T-helper 2 cell treated with Interferon-gamma antibody and Interleukin-4, amounts not matched to agents 5 μg/mL and 100 μg/mL, for 36 hours (primary cell): Measurements from ENCODE around the gene ABCB8.

Source experiments
- DNase-seq: peaks from one replicate; pipeline ENCODE4 v3.0.0; 2021; ENCODE audit warnings: low spot score
- H3K27ac Mint-ChIP-seq: one replicate; pipeline ENCODE4 v1.8.0; 2021; ENCODE audit warnings: mild to moderate bottlenecking, mixed read lengths
- H3K27me3 Mint-ChIP-seq: one replicate; pipeline ENCODE4 v1.8.0; 2021; ENCODE audit warnings: low read depth, mixed read lengths
- H3K36me3 Mint-ChIP-seq: one replicate; pipeline ENCODE4 v1.8.0; 2021; ENCODE audit warnings: low read depth, mixed read lengths
- H3K4me1 Mint-ChIP-seq: one replicate; pipeline ENCODE4 v1.8.0; 2021; ENCODE audit warnings: low read depth, mixed read lengths
- H3K4me3 Mint-ChIP-seq: one replicate; pipeline ENCODE4 v1.8.0; 2022; ENCODE audit warnings: mild to moderate bottlenecking, moderate library complexity, mixed read lengths
- H3K9me3 Mint-ChIP-seq: one replicate; pipeline ENCODE4 v1.8.0; 2021; ENCODE audit warnings: mixed read lengths

ABCB8 gene

GRCh38 chr7:151056666-151057505, 28.6 kb downstream of the ABCB8 start:
- DNase-seq = no peak
- Mint-ChIP-seq H3K4me3 (peak overlapping the region; percentile 98), H3K27me3 (no peaks in the 10 kb centered on the region), H3K27ac (peak overlapping the region; percentile 69), H3K9me3 (no peaks in the 10 kb centered on the region), H3K4me1 (peaks cover 32% of the 10 kb centered on the region), H3K36me3 (no peaks in the 10 kb centered on the region)

- Mint-ChIP-seq H3K27ac (peak within 1 kb of the TSS; percentile 92), H3K9me3 (no peaks in the 10 kb centered on the region), H3K36me3 (no peaks in the 10 kb centered on the region), H3K4me1 (peaks cover 32% of the 10 kb centered on the region), H3K27me3 (no peaks in the 10 kb centered on the region), H3K4me3 (peak within 1 kb of the TSS; percentile 98)
- DNase-seq = no peak
These were observed 29.3 kb downstream of the ABCB8 start, which contains the start of gene CDK5 for GRCh38 chr7:151057506-151057988. CDK5 (minus strand) TSS chr7:151057897; CDS start chr7:151057848, 49 bp downstream.

- H3K27ac Mint-ChIP-seq = peak overlapping the region; percentile 92
- H3K4me3 Mint-ChIP-seq = peak overlapping the region; percentile 98
- no peaks in the 10 kb centered on the region for H3K27me3 Mint-ChIP-seq
- H3K36me3 Mint-ChIP-seq = peaks cover under 1% of the 10 kb centered on the region
- peak; percentile 97 for DNase-seq
- H3K4me1 Mint-ChIP-seq = peaks cover 27% of the 10 kb centered on the region
- no peaks in the 10 kb centered on the region for H3K9me3 Mint-ChIP-seq
These were observed 29.9 kb downstream of the ABCB8 start for GRCh38 chr7:151057989-151058780.

GRCh38 chr7:151058781-151059366, 30.6 kb downstream of the ABCB8 start:
- H3K36me3 Mint-ChIP-seq = peaks cover 4% of the 10 kb centered on the region
- peak overlapping the region; percentile 98 for H3K4me3 Mint-ChIP-seq
- peak overlapping the region; percentile 92 for H3K27ac Mint-ChIP-seq
- no peaks in the 10 kb centered on the region for H3K9me3 Mint-ChIP-seq
- no peak for DNase-seq
- no peaks in the 10 kb centered on the region for H3K27me3 Mint-ChIP-seq
- peaks cover 24% of the 10 kb centered on the region for H3K4me1 Mint-ChIP-seq

GRCh38 chr7:151059367-151060112, 31.3 kb downstream of the ABCB8 start, which contains the start of gene SLC4A2:
SLC4A2 (plus strand) TSS chr7:151059589; CDS start chr7:151061988, 2,399 bp downstream.
- Mint-ChIP-seq H3K36me3 (peaks cover 4% of the 10 kb centered on the region), H3K27me3 (no peaks in the 10 kb centered on the region), H3K4me1 (peaks cover 24% of the 10 kb centered on the region), H3K9me3 (no peaks in the 10 kb centered on the region), H3K4me3 (peak within 1 kb of the TSS; percentile 98), H3K27ac (peak within 1 kb of the TSS; percentile 92)
- peak; percentile 72 for DNase-seq

- H3K27ac Mint-ChIP-seq = peak overlapping the region; percentile 63
- peaks cover 24% of the 10 kb centered on the region for H3K4me1 Mint-ChIP-seq
These were observed 31.8 kb downstream of the ABCB8 start for GRCh38 chr7:151060113-151060415.

GRCh38 chr7:151060416-151061212, 32.4 kb downstream of the ABCB8 start:
- no peaks in the 10 kb centered on the region for H3K9me3 Mint-ChIP-seq
- H3K4me3 Mint-ChIP-seq = peak overlapping the region; percentile 85
- DNase-seq = no peak
- H3K4me1 Mint-ChIP-seq = peaks cover 24% of the 10 kb centered on the region
- peak overlapping the region; percentile 49 for H3K27ac Mint-ChIP-seq
- H3K36me3 Mint-ChIP-seq = peaks cover 9% of the 10 kb centered on the region
- no peaks in the 10 kb centered on the region for H3K27me3 Mint-ChIP-seq

More at GRCh38 chr7:151060113-151060415, 31.8 kb downstream of the ABCB8 start:
- H3K9me3 Mint-ChIP-seq = no peaks in the 10 kb centered on the region
- peak overlapping the region; percentile 85 for H3K4me3 Mint-ChIP-seq
- peaks cover 4% of the 10 kb centered on the region for H3K36me3 Mint-ChIP-seq
- no peaks in the 10 kb centered on the region for H3K27me3 Mint-ChIP-seq
- no peak for DNase-seq

GRCh38 chr7:151061213-151062110, 33.2 kb downstream of the ABCB8 start:
- no peak for DNase-seq
- H3K9me3 Mint-ChIP-seq = no peaks in the 10 kb centered on the region
- H3K4me3 Mint-ChIP-seq = peak overlapping the region; percentile 85
- H3K27ac Mint-ChIP-seq = peak overlapping the region; percentile 71
- peaks cover 24% of the 10 kb centered on the region for H3K4me1 Mint-ChIP-seq
- H3K36me3 Mint-ChIP-seq = peaks cover 9% of the 10 kb centered on the region
- no peaks in the 10 kb centered on the region for H3K27me3 Mint-ChIP-seq

GRCh38 chr7:151062111-151062398, 33.8 kb downstream of the ABCB8 start:
- peaks cover 11% of the 10 kb centered on the region for H3K36me3 Mint-ChIP-seq
- H3K9me3 Mint-ChIP-seq = no peaks in the 10 kb centered on the region
- no peaks in the 10 kb centered on the region for H3K27me3 Mint-ChIP-seq
- no peak overlapping the region for H3K27ac Mint-ChIP-seq
- no peak for DNase-seq
- peaks cover 22% of the 10 kb centered on the region for H3K4me1 Mint-ChIP-seq
- H3K4me3 Mint-ChIP-seq = peak overlapping the region; percentile 75

- no peaks in the 10 kb centered on the region for H3K27me3 Mint-ChIP-seq
- peaks cover 17% of the 10 kb centered on the region for H3K4me1 Mint-ChIP-seq
- no peaks in the 10 kb centered on the region for H3K9me3 Mint-ChIP-seq
- H3K4me3 Mint-ChIP-seq = no peak overlapping the region
- DNase-seq = no peak
- peaks cover 14% of the 10 kb centered on the region for H3K36me3 Mint-ChIP-seq
- no peak overlapping the region for H3K27ac Mint-ChIP-seq
These were observed 34.4 kb downstream of the ABCB8 start for GRCh38 chr7:151062399-151063211.

- no peak overlapping the region for H3K27ac Mint-ChIP-seq
- DNase-seq = no peak
- H3K9me3 Mint-ChIP-seq = no peaks in the 10 kb centered on the region
- H3K4me3 Mint-ChIP-seq = no peak overlapping the region
- no peaks in the 10 kb centered on the region for H3K27me3 Mint-ChIP-seq
- peaks cover 17% of the 10 kb centered on the region for H3K4me1 Mint-ChIP-seq
- H3K36me3 Mint-ChIP-seq = peaks cover 20% of the 10 kb centered on the region
These were observed 34.9 kb downstream of the ABCB8 start for GRCh38 chr7:151063212-151063561.
